ELR (cell line): ENCODE measurements around the gene RSAD1.

ENCODE experiments used
- DNase-seq: peaks from one replicate; pipeline ENCODE4 v3.0.0-alpha.2; 2015; ENCODE audit warnings: low read depth

RSAD1 gene

GRCh38 chr17:50495217-50495823, 16.7 kb downstream of the RSAD1 start:
- no peak for DNase-seq

- DNase-seq: peak; percentile 81
Measured at GRCh38 chr17:50495918-50496317, 17.3 kb downstream of the RSAD1 start.

GRCh38 chr17:50498021-50498874, 19.6 kb downstream of the RSAD1 start:
- DNase-seq: peak; percentile 19

GRCh38 chr17:50499270-50499669, 20.6 kb downstream of the RSAD1 start:
- no peak for DNase-seq

- no peak for DNase-seq
Measured at GRCh38 chr17:50499721-50500120, 21.1 kb downstream of the RSAD1 start.

GRCh38 chr17:50501054-50501453, 22.4 kb downstream of the RSAD1 start:
- DNase-seq: peak; percentile 72

- DNase-seq: no peak
Measured at GRCh38 chr17:50502301-50502990, 23.8 kb downstream of the RSAD1 start.

GRCh38 chr17:50505591-50506130, 27.0 kb downstream of the RSAD1 start:
- no peak for DNase-seq

GRCh38 chr17:50506298-50506697, 27.6 kb downstream of the RSAD1 start:
- no peak for DNase-seq

GRCh38 chr17:50507871-50508572, 29.4 kb downstream of the RSAD1 start, which contains the start of gene MYCBPAP:
Gene MYCBPAP (plus strand): TSS chr17:50508439. CDS start chr17:50508675, 236 bp downstream.
- DNase-seq: peak; percentile 76

GRCh38 chr17:50508573-50509460, 30.2 kb downstream of the RSAD1 start:
- no peak for DNase-seq

GRCh38 chr17:50511058-50511457, 32.4 kb downstream of the RSAD1 start:
- peak; percentile 58 for DNase-seq

- no peak for DNase-seq
Measured at GRCh38 chr17:50513495-50513894, 34.8 kb downstream of the RSAD1 start.

- no peak for DNase-seq
Measured at GRCh38 chr17:50514388-50514787, 35.7 kb downstream of the RSAD1 start.

- DNase-seq: no peak
Measured at GRCh38 chr17:50514936-50515702, 36.5 kb downstream of the RSAD1 start.

GRCh38 chr17:50517011-50517410, 38.4 kb downstream of the RSAD1 start:
- peak; percentile 17 for DNase-seq

GRCh38 chr17:50517504-50518383, 39.1 kb downstream of the RSAD1 start:
- DNase-seq: no peak

GRCh38 chr17:50518384-50519023, 39.8 kb downstream of the RSAD1 start:
- no peak for DNase-seq
